NCI-H345 (cell line): ENCODE measurements around the gene UNC13C.

Source experiments
- DNase-seq: peaks from one replicate; lab custom pipeline; 2025; lab: John Stamatoyannopoulos, UW

Gene UNC13C

DNA sequence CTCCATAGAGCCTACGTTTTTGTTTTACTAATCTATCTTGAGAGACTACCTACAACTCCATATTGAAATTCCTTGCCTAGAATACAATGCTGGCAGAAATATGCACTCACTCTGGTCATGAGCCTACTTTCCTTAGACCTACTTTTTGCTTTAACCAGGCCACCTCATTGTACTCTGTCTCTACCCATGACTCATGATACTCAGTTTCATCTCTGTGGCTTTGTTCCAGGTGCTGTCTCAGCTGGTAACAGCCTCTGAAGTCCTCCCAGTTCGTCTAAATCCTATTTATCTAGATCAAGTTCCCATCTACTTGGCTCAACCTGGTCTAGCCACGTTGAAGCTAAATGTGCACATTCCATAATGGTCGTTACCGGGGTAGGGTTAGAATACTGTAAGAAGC is 682.1 kb downstream of the UNC13C start:
- DNase-seq = no peak

DNA sequence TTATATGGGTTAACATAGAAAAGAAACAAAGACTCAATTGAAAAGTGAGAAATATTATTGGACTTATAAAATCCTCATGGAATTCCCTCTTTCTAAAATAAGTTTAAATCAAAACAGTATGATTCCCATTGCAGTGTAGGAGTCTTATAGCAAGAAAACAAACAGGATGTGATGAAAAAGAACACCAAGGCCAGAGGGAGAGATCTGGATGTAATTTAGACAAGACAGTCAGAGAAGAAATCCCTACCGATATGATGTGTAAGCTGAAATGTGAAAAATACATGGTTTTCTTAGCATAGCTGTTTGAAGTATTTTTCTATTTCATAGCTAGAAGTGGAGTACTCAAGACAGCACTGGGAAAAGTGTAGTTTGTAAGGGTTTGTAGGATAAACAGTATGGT is 697.0 kb downstream of the UNC13C start:
- no peak for DNase-seq

DNA sequence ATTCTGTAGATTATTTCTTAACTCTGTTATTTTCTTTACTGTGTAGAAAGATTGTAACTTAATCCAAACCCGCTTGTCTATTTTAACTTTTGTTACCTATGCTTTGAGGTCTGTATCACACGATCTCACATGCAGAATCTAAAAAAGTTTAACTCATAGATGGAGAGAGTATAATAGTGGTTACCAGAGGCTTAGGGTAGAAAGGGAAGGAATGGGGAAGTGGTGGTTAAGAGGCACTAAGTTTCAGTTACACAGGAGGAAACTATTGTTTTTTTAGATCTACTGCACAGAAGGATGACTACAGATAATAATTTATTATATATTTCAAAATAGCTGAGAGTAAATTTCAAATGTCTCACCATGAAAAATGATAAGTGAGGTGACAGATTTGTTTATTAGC is 703.3 kb downstream of the UNC13C start:
- DNase-seq = no peak
